ENCODE results near the gene TBC1D7.

Gene TBC1D7

GRCh38 chr6:13328076-13328874 lies at the start of gene TBC1D7:
TSS of gene TBC1D7 (minus strand) at chr6:13328537. CDS start at chr6:13326898, 1,639 bp downstream.
- peak; percentile 96 for DNase-seq

GRCh38 chr6:13377054-13377758 lies 48.9 kb upstream of the TBC1D7 start:
- DNase-seq, result no peak

- no peak for DNase-seq
These were observed 47.1 kb upstream of the TBC1D7 start for GRCh38 chr6:13375360-13375878.

- DNase-seq, result no peak
These were observed 45.6 kb upstream of the TBC1D7 start for GRCh38 chr6:13373919-13374318.

- DNase-seq, result no peak
These were observed 45.1 kb upstream of the TBC1D7 start for GRCh38 chr6:13373488-13373886.

GRCh38 chr6:13372688-13373487 lies 44.6 kb upstream of the TBC1D7 start:
- DNase-seq, result no peak

GRCh38 chr6:13372076-13372475 lies 43.7 kb upstream of the TBC1D7 start:
- DNase-seq, result no peak

- no peak for DNase-seq
These were observed 43.2 kb upstream of the TBC1D7 start for GRCh38 chr6:13371421-13372072.

- no peak for DNase-seq
These were observed 42.3 kb upstream of the TBC1D7 start for GRCh38 chr6:13370623-13371022.

GRCh38 chr6:13369591-13369990 lies 41.3 kb upstream of the TBC1D7 start:
- no peak for DNase-seq

- DNase-seq, result no peak
These were observed 40.4 kb upstream of the TBC1D7 start for GRCh38 chr6:13368731-13369115.

GRCh38 chr6:13368079-13368730 lies 39.9 kb upstream of the TBC1D7 start:
- no peak for DNase-seq

GRCh38 chr6:13367396-13367795 lies 39.1 kb upstream of the TBC1D7 start:
- DNase-seq, result no peak

GRCh38 chr6:13365320-13365719 lies 37.0 kb upstream of the TBC1D7 start:
- DNase-seq, result no peak

- DNase-seq, result no peak
These were observed 36.5 kb upstream of the TBC1D7 start for GRCh38 chr6:13364842-13365241.

GRCh38 chr6:13362412-13362811 lies 34.1 kb upstream of the TBC1D7 start:
- DNase-seq, result no peak

GRCh38 chr6:13360671-13361540 lies 32.6 kb upstream of the TBC1D7 start:
- DNase-seq, result no peak

- DNase-seq, result no peak
These were observed 30.9 kb upstream of the TBC1D7 start for GRCh38 chr6:13359287-13359686.

GRCh38 chr6:13358511-13358910 lies 30.2 kb upstream of the TBC1D7 start:
- no peak for DNase-seq

- DNase-seq, result no peak
These were observed 29.3 kb upstream of the TBC1D7 start for GRCh38 chr6:13357551-13358075.

All from activated CD4-positive, CD25-positive, alpha-beta regulatory T cell treated with anti-CD3 and anti-CD28 coated beads, Interleukin-2, amount 50 U/mL, for 72 hours (primary cell).